Tibial nerve (tissue), 4 donors: ENCODE results near the gene EFHD1.

ENCODE experiments used
- CTCF ChIP-seq, 5 experiments: fragments of 200-600 bp in 3 of 5; fragments of 450-650 bp in 2 of 5; sonication (generic) in 3 of 5; IDR thresholded peaks; one replicate each; pipeline ENCODE4 v1.5.1; 2016 to 2019; ENCODE audit warnings: antibody characterized with exemption in 5 of 5, mild to moderate bottlenecking in 3 of 5, moderate library complexity in 2 of 5
- EP300 ChIP-seq, 2 donors: sonication (generic); formaldehyde crosslinking; IDR thresholded peaks; one replicate each; pipeline ENCODE4 v1.6.1; 2017; ENCODE audit warnings: antibody characterized with exemption in 2 of 2, mild to moderate bottlenecking in 1 of 2
- POLR2A ChIP-seq, 2 donors: fragments of 450-650 bp; IDR thresholded peaks; one replicate each; pipeline ENCODE4 v1.6.1; 2017; ENCODE audit warnings: antibody characterized with exemption in 2 of 2, mild to moderate bottlenecking in 2 of 2, moderate library complexity in 2 of 2

DNA sequence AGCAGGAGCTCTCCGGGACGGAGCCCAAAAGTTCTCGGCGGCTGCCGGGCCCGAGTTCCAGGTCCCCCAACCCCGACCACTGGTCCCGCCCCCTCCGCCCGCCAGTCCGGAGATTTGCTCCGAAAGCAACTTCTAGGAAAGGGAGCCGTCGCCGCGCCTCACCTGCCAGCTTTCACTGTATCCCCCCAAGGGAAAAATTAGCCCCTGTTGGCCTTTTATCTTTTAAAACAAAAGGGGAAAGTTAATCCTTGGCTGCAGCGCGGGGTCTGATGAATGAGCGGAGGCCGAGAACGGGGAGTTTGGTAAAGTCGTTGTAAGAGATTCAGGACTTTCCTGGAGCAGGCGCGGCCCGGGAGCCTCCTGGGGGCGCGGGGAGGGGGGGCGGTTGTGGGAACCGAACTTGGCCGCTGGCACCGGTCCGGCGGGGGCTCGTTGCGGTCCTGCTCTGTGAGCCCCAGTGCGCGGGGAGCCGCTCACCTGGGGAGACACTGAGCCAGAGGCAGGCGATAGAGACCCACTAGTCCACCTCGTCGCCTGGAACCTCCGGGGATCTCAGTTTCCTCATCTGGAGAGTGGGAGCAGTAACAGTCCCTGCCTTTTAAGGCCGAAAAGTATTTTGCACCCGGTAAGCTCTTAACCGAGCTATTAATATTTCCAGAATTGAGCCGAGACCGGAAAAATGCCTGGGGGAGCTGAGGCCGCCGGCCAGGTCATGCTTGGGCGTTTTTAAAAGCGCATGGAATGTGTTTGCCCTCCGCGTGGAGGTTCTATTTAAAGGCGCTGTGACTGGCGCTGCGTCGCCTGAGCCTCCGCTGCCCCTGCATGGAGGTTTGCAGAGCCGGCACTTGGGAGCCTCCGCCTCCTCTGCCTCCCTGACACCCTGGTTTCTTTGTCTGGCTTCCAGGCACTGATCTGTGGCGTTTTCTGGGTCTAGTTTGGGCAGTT is 1.1 kb downstream of the EFHD1 start:
- TF ChIP-seq CTCF (IDR thresholded peaks at IDR 0.05) (no peak), POLR2A (IDR thresholded peaks at IDR 0.05) (no peak), EP300 (IDR thresholded peaks at IDR 0.05) (no peak)
